BE2C (cell line): ENCODE measurements around the gene WWP2.
A peak's percentile ranks its signal among the peaks of the same experiment; 100 is the strongest.

Source experiments
- DNase-seq: peaks from one replicate; pipeline ENCODE4 v3.0.0-alpha.2; 2020
- H3K27me3 ChIP-seq: fragments of 250-450 bp; sonication (Bioruptor Pico); 2 replicates; pipeline ENCODE4 v1.5.1; 2020; ENCODE audit warnings: mild to moderate bottlenecking
- H3K36me3 ChIP-seq: fragments of 250-450 bp; sonication (Bioruptor Pico); 2 replicates; pipeline ENCODE4 v1.5.1; 2020; ENCODE audit warnings: mild to moderate bottlenecking
- H3K4me1 ChIP-seq: fragments of 250-450 bp; sonication (Bioruptor Pico); 2 replicates; pipeline ENCODE4 v1.5.1; 2020
- H3K4me3 ChIP-seq: 2 replicates; pipeline ENCODE4 v1.5.1; 2011; ENCODE audit warnings: low read depth, low read length
- H3K9me3 ChIP-seq: fragments of 250-450 bp; sonication (Bioruptor Pico); 2 replicates; pipeline ENCODE4 v1.5.1; 2020
- CTCF ChIP-seq: IDR thresholded peaks from 2 replicates; pipeline ENCODE4 v1.5.1; 2012; ENCODE audit warnings: mild to moderate bottlenecking, low read depth, low read length

Gene WWP2

GRCh38 chr16:69721441-69721957, 40.6 kb upstream of the WWP2 start:
- H3K4me1 ChIP-seq: no peaks in the 10 kb centered on the region
- no peak for DNase-seq
- no peak overlapping the region for H3K4me3 ChIP-seq
- H3K36me3 ChIP-seq: no peaks in the 10 kb centered on the region
- H3K27me3 ChIP-seq: no peaks in the 10 kb centered on the region
- no peak for TF ChIP-seq CTCF
- H3K9me3 ChIP-seq: no peaks in the 10 kb centered on the region

DNA sequence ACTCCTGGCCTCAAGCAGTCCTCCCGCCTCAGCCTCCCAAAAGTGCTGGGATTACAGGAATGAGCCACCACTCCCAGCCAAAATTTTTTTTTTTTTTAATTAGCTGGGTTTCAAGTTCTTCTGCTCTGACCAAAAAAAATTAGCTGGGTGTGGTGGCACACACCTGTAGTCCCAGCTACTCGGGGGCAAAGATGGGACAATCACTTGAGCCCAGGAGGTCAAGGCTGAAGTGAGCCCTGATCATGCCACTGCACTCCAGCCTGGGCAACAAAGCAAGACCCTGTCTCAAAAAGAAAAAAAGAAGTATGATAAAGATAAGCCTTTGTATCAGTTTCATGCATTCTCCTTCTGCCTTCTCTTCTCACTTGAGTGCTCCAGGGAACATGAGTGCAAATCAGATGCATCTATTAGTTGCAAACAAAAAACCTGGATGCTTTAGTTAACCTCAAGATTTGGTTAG, 37.7 kb upstream of the WWP2 start:
- H3K27me3 ChIP-seq: no peaks in the 10 kb centered on the region
- peaks cover 12% of the 10 kb centered on the region for H3K4me1 ChIP-seq
- no peaks in the 10 kb centered on the region for H3K36me3 ChIP-seq
- DNase-seq: no peak
- no peak overlapping the region for H3K4me3 ChIP-seq
- no peaks in the 10 kb centered on the region for H3K9me3 ChIP-seq
- no peak for TF ChIP-seq CTCF

DNA sequence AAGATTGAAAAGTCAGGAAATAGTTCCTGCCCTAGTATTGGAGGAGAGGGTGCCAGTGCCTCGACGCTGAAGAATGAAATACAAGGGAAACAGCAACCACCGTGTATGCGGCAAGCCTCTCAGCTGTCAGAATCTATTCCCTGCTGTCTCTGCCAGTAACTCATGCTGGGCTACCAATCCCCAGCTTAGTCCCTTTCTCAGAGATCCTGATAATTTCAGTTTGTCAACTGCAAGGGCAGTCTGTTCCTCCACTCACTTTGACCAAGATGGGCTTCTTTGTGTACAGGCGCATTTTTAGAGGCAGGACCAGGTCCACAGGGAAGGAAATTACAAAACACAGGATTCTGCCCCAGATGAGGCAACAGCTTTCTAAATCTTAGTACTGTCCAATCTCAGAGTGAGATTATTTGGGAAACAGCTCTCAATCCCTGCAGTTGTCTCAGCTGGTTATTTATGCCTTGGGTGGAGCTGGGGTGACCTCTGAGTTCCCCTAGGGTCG, 37.1 kb upstream of the WWP2 start:
- no peak overlapping the region for H3K4me3 ChIP-seq
- H3K9me3 ChIP-seq: no peaks in the 10 kb centered on the region
- peaks cover 12% of the 10 kb centered on the region for H3K4me1 ChIP-seq
- no peaks in the 10 kb centered on the region for H3K27me3 ChIP-seq
- TF ChIP-seq CTCF: no peak
- no peak for DNase-seq
- H3K36me3 ChIP-seq: no peaks in the 10 kb centered on the region

DNA sequence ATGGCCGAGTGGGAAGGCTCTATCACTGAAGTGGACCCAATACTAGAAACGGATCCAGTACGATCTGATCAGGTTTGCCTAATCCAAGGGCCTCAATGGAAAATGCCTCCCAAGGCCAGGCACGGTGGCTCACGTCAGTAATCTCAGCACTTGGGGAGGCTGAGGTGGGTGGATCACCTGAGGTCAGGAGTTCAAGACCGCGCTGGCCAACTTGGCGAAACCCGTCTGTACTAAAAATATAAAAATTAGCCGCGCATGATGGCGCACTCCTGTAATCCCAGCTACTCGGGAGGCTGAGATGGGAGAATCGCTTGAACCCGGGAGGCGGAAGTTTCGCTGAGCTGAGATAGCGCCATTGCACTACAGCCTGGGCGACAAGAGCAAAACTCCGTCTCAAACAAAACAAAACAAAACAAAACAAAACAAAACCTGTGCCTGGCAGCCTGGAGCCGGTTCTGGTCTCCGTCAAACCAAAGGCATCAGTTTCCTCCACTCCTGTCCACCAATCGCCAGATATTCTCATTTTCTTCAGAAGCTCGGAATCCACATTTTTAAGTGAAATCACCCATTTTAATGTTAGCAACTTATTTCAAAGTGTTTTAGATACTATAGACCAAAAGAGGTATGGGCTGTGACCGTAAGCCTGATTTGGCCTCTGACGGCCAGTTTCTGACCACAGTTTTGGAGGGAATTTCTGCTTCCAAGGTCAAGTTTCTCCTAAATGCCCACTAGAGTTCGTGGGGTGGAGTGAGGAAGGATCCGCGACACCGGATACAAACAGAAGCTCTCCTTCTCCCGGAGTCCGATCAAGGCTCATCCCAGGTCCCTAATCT, 36.4 kb upstream of the WWP2 start:
- no peak for DNase-seq
- no peak for TF ChIP-seq CTCF
- Histone ChIP-seq H3K4me3 (peak overlapping the region; percentile 65), H3K36me3 (no peaks in the 10 kb centered on the region), H3K27me3 (no peaks in the 10 kb centered on the region), H3K9me3 (no peaks in the 10 kb centered on the region), H3K4me1 (peaks cover 12% of the 10 kb centered on the region)

GRCh38 chr16:69726313-69727060, 35.6 kb upstream of the WWP2 start, which contains the start of gene NQO1:
Gene NQO1, minus strand, starts transcription at chr16:69726560. Its CDS starts 121 bp downstream, at chr16:69726439.
- no peak for TF ChIP-seq CTCF
- Histone ChIP-seq H3K4me1 (peaks cover 12% of the 10 kb centered on the region), H3K9me3 (no peaks in the 10 kb centered on the region), H3K27me3 (no peaks in the 10 kb centered on the region), H3K4me3 (peak within 1 kb of the TSS; percentile 65), H3K36me3 (no peaks in the 10 kb centered on the region)
- DNase-seq: peak; percentile 97
